Left ventricle myocardium inferior (tissue), 1 donor: ENCODE data around the gene MAP1LC3B. TPM values are rescaled to one million over a fixed set of nuclear protein-coding genes. Genes with fewer than 3 reads are reported as not detected.
A peak's percentile ranks its signal among the peaks of the same experiment; 100 is the strongest.

Experiments used
- DNase-seq: peaks from one replicate; pipeline ENCODE4 v3.0.0-alpha.2; 2020
- H3K27ac ChIP-seq: fragments of 200-600 bp; replicated peaks from 2 replicates; pipeline ENCODE4 v1.8.0; 2021
- H3K27me3 ChIP-seq: fragments of 200-600 bp; 2 replicates; pipeline ENCODE4 v1.8.0; 2021; ENCODE audit warnings: low read depth
- H3K36me3 ChIP-seq: fragments of 200-600 bp; 2 replicates; pipeline ENCODE4 v1.8.0; 2021
- H3K4me1 ChIP-seq: fragments of 200-600 bp; 2 replicates; pipeline ENCODE4 v1.8.0; 2021
- H3K4me3 ChIP-seq: fragments of 200-600 bp; 2 replicates; pipeline ENCODE4 v1.8.0; 2021; ENCODE audit warnings: mild to moderate bottlenecking, moderate library complexity
- H3K9me3 ChIP-seq: fragments of 200-600 bp; replicated peaks from 2 replicates; pipeline ENCODE4 v1.8.0; 2021
- CTCF ChIP-seq: fragments of 200-600 bp; IDR thresholded peaks from 2 replicates; pipeline ENCODE4 v1.8.0; 2021; ENCODE audit warnings: antibody characterized with exemption, mild to moderate bottlenecking, borderline replicate concordance
- intact Hi-C: fragments of 100-400 bp; cut with micrococcal nuclease; formaldehyde crosslinking; loops from one replicate; pipeline ENCODE4 v1.11.0; 2022
- total RNA-seq: library from RNA; stranded (reverse); fragmentation: NEBNext Ultra II Directional; extraction: Animal tissue kit (Norgen Biotek cat#: 25700); gene quantifications from one replicate; pipeline ENCODE4 v1.2.1, GENCODE V29; 2021
- donor health status: DM: no; HTN: yes; CAD: no; lungs with severe emphysema.

MAP1LC3B gene
- total RNA-seq, 1 donor from 2014 or later, result 131 TPM

GRCh38 chr16:87424266-87424665, 32.1 kb downstream of the MAP1LC3B start:
- Histone ChIP-seq H3K36me3 (peaks cover 46% of the 10 kb centered on the region), H3K4me1 (peaks cover 14% of the 10 kb centered on the region), H3K9me3 (no peaks in the 10 kb centered on the region), H3K4me3 (no peak overlapping the region), H3K27ac (no peak overlapping the region), H3K27me3 (no peaks in the 10 kb centered on the region)
- intact Hi-C loops, result loop anchor here (10.0 kb wide), 1 partner anchor 211 kb away; no protein-coding TSS in a partner anchor
- no peak for TF ChIP-seq CTCF
- no peak for DNase-seq

- intact Hi-C loops, result loop anchor here (10.0 kb wide), 1 partner anchor 209 kb away; no protein-coding TSS in a partner anchor
- no peak for TF ChIP-seq CTCF
- Histone ChIP-seq H3K4me1 (peaks cover 14% of the 10 kb centered on the region), H3K27me3 (no peaks in the 10 kb centered on the region), H3K4me3 (no peak overlapping the region), H3K9me3 (no peaks in the 10 kb centered on the region), H3K27ac (no peak overlapping the region), H3K36me3 (peaks cover 37% of the 10 kb centered on the region)
- no peak for DNase-seq
Observed at GRCh38 chr16:87425941-87426340, 33.8 kb downstream of the MAP1LC3B start.

- DNase-seq, result no peak
- Histone ChIP-seq H3K36me3 (peaks cover 34% of the 10 kb centered on the region), H3K4me1 (peaks cover 17% of the 10 kb centered on the region), H3K9me3 (no peaks in the 10 kb centered on the region), H3K27ac (no peak overlapping the region), H3K27me3 (no peaks in the 10 kb centered on the region), H3K4me3 (no peak overlapping the region)
- intact Hi-C loops, result loop anchor here (10.0 kb wide), 1 partner anchor 208 kb away; no protein-coding TSS in a partner anchor
- no peak for TF ChIP-seq CTCF
Observed at GRCh38 chr16:87426423-87427215, 34.5 kb downstream of the MAP1LC3B start.

GRCh38 chr16:87431926-87432325, 39.8 kb downstream of the MAP1LC3B start:
- H3K36me3 ChIP-seq, result peaks cover 22% of the 10 kb centered on the region
- H3K27me3 ChIP-seq, result no peaks in the 10 kb centered on the region
- intact Hi-C loops, result no loop called here
- no peak for TF ChIP-seq CTCF
- no peak overlapping the region for H3K4me3 ChIP-seq
- H3K27ac ChIP-seq, result peak overlapping the region; percentile 3
- H3K4me1 ChIP-seq, result peaks cover 44% of the 10 kb centered on the region
- H3K9me3 ChIP-seq, result no peaks in the 10 kb centered on the region
- DNase-seq, result no peak

- Histone ChIP-seq H3K36me3 (peaks cover 22% of the 10 kb centered on the region), H3K4me1 (peaks cover 44% of the 10 kb centered on the region), H3K9me3 (no peaks in the 10 kb centered on the region), H3K27me3 (no peaks in the 10 kb centered on the region), H3K27ac (peak overlapping the region; percentile 3), H3K4me3 (no peak overlapping the region)
- intact Hi-C loops, result no loop called here
- TF ChIP-seq CTCF, result no peak
- no peak for DNase-seq
Observed at GRCh38 chr16:87432330-87432915, 40.3 kb downstream of the MAP1LC3B start.
